ENCODE results near the gene TEX13B. TPM values are rescaled to one million over a fixed set of nuclear protein-coding genes. Genes with fewer than 3 reads are reported as not detected.

TEX13B gene
- total and polyA plus RNA-seq, 4 donors: not detected

DNA sequence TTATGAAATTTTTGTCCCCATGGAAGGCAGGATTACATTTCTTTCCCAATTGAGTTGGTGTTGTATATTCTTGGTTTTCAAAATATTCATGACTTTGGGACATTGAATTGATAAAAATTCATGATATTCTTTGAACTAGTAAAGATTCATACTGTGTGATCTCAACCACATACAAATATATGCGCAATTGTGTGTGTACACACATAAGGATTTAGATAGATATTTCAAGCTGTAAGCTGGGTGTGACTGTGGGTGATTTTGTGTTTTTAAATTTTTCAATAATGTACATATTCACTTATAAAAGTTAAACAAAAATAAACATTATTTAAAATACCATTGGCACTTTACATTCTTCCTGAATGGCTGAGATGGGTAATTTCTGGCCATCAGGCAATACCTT is 43.2 kb upstream of the TEX13B start:
- Histone ChIP-seq H3K9ac (ENCODE audit: low read depth in 1 of 2, low read length in 2 of 2) (no peak overlapping the region), H3K36me3 (ENCODE audit: control insufficient read depth in 4 of 4, insufficient read depth in 3 of 4, low read depth in 1 of 4, low read length in 3 of 4) (no peaks in the 10 kb centered on the region), H3K27ac (ENCODE audit: low read depth in 1 of 2, low read length in 2 of 2) (no peak overlapping the region), H3K9me3 (ENCODE audit: control insufficient read depth in 4 of 4, low read length in 3 of 4) (no peaks in the 10 kb centered on the region), H3K27me3 (ENCODE audit: control insufficient read depth in 4 of 4, insufficient read depth in 4 of 4, low read length in 3 of 4) (peaks cover 0 to 9% (median 0%) of the 10 kb centered on the region in 4 donors), H3K4me3 (ENCODE audit: low read depth in 1 of 3, low read length in 3 of 3) (no peak overlapping the region), H3K4me1 (ENCODE audit: control insufficient read depth in 4 of 4, insufficient read depth in 4 of 4, low read length in 3 of 4) (no peaks in the 10 kb centered on the region)
- 100% methylated on average over 1 of the region's 1 CpG for WGBS
- no peak for DNase-seq (ENCODE audit: low spot score)
- TF ChIP-seq GABPA (IDR thresholded peaks at IDR 0.05 in 1 of 2, conservative IDR thresholded peaks at IDR 0.05 in 1 of 2) (no peak), FOXA2 (IDR thresholded peaks at IDR 0.05) (no peak), RAD21 (IDR thresholded peaks at IDR 0.05) (no peak), NR2F2 (IDR thresholded peaks at IDR 0.05) (no peak), ZBTB33 (IDR thresholded peaks at IDR 0.05) (no peak), REST (IDR thresholded peaks at IDR 0.05) (no peak), RXRA (IDR thresholded peaks at IDR 0.05) (no peak), HNF4G (IDR thresholded peaks at IDR 0.05) (no peak), YY1 (IDR thresholded peaks at IDR 0.05) (no peak)
- TF ChIP-seq, protein P1, sequence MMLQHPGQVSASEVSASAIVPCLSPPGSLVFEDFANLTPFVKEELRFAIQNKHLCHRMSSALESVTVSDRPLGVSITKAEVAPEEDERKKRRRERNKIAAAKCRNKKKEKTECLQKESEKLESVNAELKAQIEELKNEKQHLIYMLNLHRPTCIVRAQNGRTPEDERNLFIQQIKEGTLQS (IDR thresholded peaks at IDR 0.05): no peak
- TF ChIP-seq, protein P2, sequence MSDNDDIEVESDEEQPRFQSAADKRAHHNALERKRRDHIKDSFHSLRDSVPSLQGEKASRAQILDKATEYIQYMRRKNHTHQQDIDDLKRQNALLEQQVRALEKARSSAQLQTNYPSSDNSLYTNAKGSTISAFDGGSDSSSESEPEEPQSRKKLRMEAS (IDR thresholded peaks at IDR 0.05): no peak

DNA sequence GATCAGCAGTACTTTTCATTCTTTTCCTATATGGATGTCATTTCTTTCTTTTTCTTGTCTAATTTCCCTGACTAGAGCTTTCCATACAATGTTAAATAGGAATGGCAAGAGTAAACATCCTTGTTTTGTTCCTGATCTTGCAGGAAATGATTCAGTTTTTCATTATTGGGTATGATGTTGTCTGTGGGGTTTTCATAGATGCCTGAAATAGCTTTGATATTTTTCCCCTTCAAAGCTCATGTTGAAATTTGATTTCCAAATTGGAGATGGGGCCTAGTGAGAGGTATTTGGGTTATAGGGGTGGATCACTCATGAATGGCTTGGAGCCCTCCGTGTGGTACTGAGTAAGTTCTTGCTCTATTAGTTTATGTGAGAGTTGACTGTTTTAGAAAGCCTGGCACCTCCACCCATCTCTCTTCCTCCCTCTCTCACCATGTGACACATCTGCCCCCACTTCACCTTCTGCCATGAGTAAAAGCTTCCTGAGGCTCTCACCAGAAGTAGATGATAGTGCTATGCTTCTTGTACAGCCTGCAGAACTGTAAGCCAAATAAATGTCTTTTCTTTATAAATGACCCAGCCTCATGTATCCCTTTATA is 40.4 kb upstream of the TEX13B start:
- no peaks in the 10 kb centered on the region for H3K9me3 ChIP-seq (ENCODE audit: control insufficient read depth in 4 of 4, low read length in 3 of 4)
- H3K27ac ChIP-seq (ENCODE audit: low read depth in 1 of 2, low read length in 2 of 2): no peak overlapping the region
- TF ChIP-seq GABPA (IDR thresholded peaks at IDR 0.05 in 1 of 2, conservative IDR thresholded peaks at IDR 0.05 in 1 of 2) (no peak), TAF1 (conservative IDR thresholded peaks at IDR 0.05) (no peak), EGR1 (IDR thresholded peaks at IDR 0.05; ENCODE audit: low read depth in 2 of 2) (no peak), NR2F2 (IDR thresholded peaks at IDR 0.05) (no peak), JUND (IDR thresholded peaks at IDR 0.05) (no peak), CTCF (IDR thresholded peaks at IDR 0.05; ENCODE audit: low read depth, low read length, missing input control) (no peak), REST (IDR thresholded peaks at IDR 0.05) (no peak), RAD21 (IDR thresholded peaks at IDR 0.05) (no peak)
- TF ChIP-seq, protein P1 (IDR thresholded peaks at IDR 0.05): no peak
- 76% methylated on average over 1 of the region's 1 CpG for WGBS
- no peak for DNase-seq (ENCODE audit: low spot score)
- H3K4me3 ChIP-seq (ENCODE audit: low read depth in 1 of 3, low read length in 3 of 3): no peak overlapping the region
- H3K27me3 ChIP-seq (ENCODE audit: control insufficient read depth in 4 of 4, insufficient read depth in 4 of 4, low read length in 3 of 4): peaks cover 0 to 9% (median 0%) of the 10 kb centered on the region in 4 donors
- no peaks in the 10 kb centered on the region for H3K4me1 ChIP-seq (ENCODE audit: control insufficient read depth in 4 of 4, insufficient read depth in 4 of 4, low read length in 3 of 4)
- H3K9ac ChIP-seq (ENCODE audit: low read depth in 1 of 2, low read length in 2 of 2): no peak overlapping the region
- no peaks in the 10 kb centered on the region for H3K36me3 ChIP-seq (ENCODE audit: control insufficient read depth in 4 of 4, insufficient read depth in 3 of 4, low read depth in 1 of 4, low read length in 3 of 4)

All from liver (tissue), 9 donors.